Panc1 (cell line): ENCODE results near the gene STXBP4. TPM values are rescaled to one million over a fixed set of nuclear protein-coding genes. Genes with fewer than 3 reads are reported as not detected.

Experiments
- ATAC-seq: fragments of 200-7000 bp; cut with Tn5 transposase; 2 replicates; pipeline ENCODE4 v1.9.1; 2020; ENCODE audit warnings: mild to moderate bottlenecking, moderate library complexity
- BruUV-seq: library from RNA; stranded (reverse); fragments of 400-500 nt; replicated peaks from 2 replicates; lab custom pipeline; 2021; lab: Mats Ljungman, UMichigan
- CTCF ChIA-PET: fragments of 300-600 bp; sonication (Branson Sonifier 250); formaldehyde crosslinking; loops from one replicate; lab custom pipeline; 2022; ENCODE audit warnings: antibody characterized with exemption; lab: Charles Lee
- POLR2A ChIA-PET: fragments of 300-600 bp; sonication (Branson Sonifier 250); formaldehyde crosslinking; loops from one replicate; lab custom pipeline; 2022; ENCODE audit warnings: antibody characterized with exemption; lab: Charles Lee
- DNase-seq: peaks from one replicate; pipeline ENCODE4 v3.0.0-alpha.2; 2010; ENCODE audit warnings: low read depth, low spot score
- H3K27ac ChIP-seq: 2 replicates; pipeline ENCODE4 v1.5.1; 2011; ENCODE audit warnings: mild to moderate bottlenecking, low read length, inconsistent platforms
- H3K27me3 ChIP-seq: fragments of 200-500 bp; sonication (Bioruptor generic); 2 replicates; pipeline ENCODE4 v1.6.0; 2014; ENCODE audit warnings: low read length, inconsistent platforms; ENCODE audit not compliant: control insufficient read depth, insufficient read depth
- H3K36me3 ChIP-seq: fragments of 200-500 bp; sonication (Bioruptor generic); 2 replicates; pipeline ENCODE4 v1.5.1; 2014; ENCODE audit warnings: inconsistent platforms, mild to moderate bottlenecking, low read length, moderate library complexity; ENCODE audit not compliant: control insufficient read depth, insufficient read depth
- H3K4me1 ChIP-seq: 2 replicates; pipeline ENCODE4 v1.5.1; 2011; ENCODE audit warnings: inconsistent platforms, mild to moderate bottlenecking, low read length, moderate library complexity; ENCODE audit not compliant: control insufficient read depth, insufficient read depth
- H3K4me3 ChIP-seq, 2 experiments: 2 replicates each; pipeline ENCODE4 v1.5.1; 2011 to 2012; ENCODE audit warnings: low read depth in 2 of 2, low read length in 2 of 2, mild to moderate bottlenecking in 2 of 2, inconsistent platforms in 1 of 2, moderate library complexity in 1 of 2
- H3K9me3 ChIP-seq: fragments of 200-500 bp; sonication (Bioruptor generic); 2 replicates; pipeline ENCODE4 v1.5.1; 2014; ENCODE audit warnings: low read depth, mild to moderate bottlenecking, inconsistent platforms, low read length, moderate library complexity; ENCODE audit not compliant: control insufficient read depth, insufficient read depth
- CTCF ChIP-seq: fragments of 450-650 bp; IDR thresholded peaks from 2 replicates; pipeline ENCODE4 v1.5.1; 2017; ENCODE audit warnings: mild to moderate bottlenecking
- POLR2AphosphoS5 ChIP-seq: IDR thresholded peaks from 2 replicates; pipeline ENCODE4 v1.6.1; 2012; ENCODE audit warnings: mild to moderate bottlenecking, low read depth, low read length, moderate library complexity
- REST ChIP-seq, 2 experiments: IDR thresholded peaks; 2 replicates each; pipeline ENCODE4 v1.6.1; 2011 to 2012; ENCODE audit warnings: low read depth in 2 of 2, control low read depth in 1 of 2, low read length in 1 of 2, mild to moderate bottlenecking in 1 of 2, moderate library complexity in 1 of 2; ENCODE audit not compliant: insufficient read depth in 1 of 2
- SIN3A ChIP-seq: IDR thresholded peaks from 2 replicates; pipeline ENCODE4 v1.6.1; 2012; ENCODE audit warnings: low read depth, mild to moderate bottlenecking, low read length, moderate library complexity, borderline replicate concordance; ENCODE audit not compliant: insufficient read depth
- TCF7L2 ChIP-seq: IDR thresholded peaks from 2 replicates; pipeline ENCODE4 v1.6.1; 2011; ENCODE audit warnings: mild to moderate bottlenecking, low read depth, low read length, inconsistent platforms
- in situ Hi-C: cut with HindIII; loops from 2 replicates; pipeline ENCODE4 v1.10.0; 2016; ENCODE audit warnings: low sequenced_read_pairs, low pct_unique_long_range_greater_than_20kb
- intact Hi-C: fragments of 100-400 bp; cut with micrococcal nuclease; formaldehyde crosslinking; loops from one replicate; pipeline ENCODE4 v1.10.0; 2022; ENCODE audit not compliant: unreplicated experiment
- total RNA-seq: library from RNA; stranded (reverse); gene quantifications from one replicate; pipeline ENCODE4 v1.2.1, GENCODE V29; 2021; ENCODE audit not compliant: unreplicated experiment

Gene STXBP4
- total RNA-seq, 1 experiment from 2014 or later = 12.8 TPM

GRCh38 chr17:54976316-54976715 lies 7.8 kb downstream of the STXBP4 start:
- H3K4me3 ChIP-seq = no peak overlapping the region
- H3K36me3 ChIP-seq = no peaks in the 10 kb centered on the region
- ATAC-seq (no peak), DNase-seq (no peak)
- H3K27me3 ChIP-seq = no peaks in the 10 kb centered on the region
- peaks cover 22% of the 10 kb centered on the region for H3K9me3 ChIP-seq
- in situ Hi-C loops (no loop called here), intact Hi-C loops (no loop called here)
- BruUV-seq = no TSS peak
- no peak overlapping the region for H3K27ac ChIP-seq
- POLR2A ChIA-PET = no interaction called here
- no peak for TF ChIP-seq REST (IDR thresholded peaks at IDR 0.05; ENCODE audit: insufficient read depth in 1 of 2, low read depth in 2 of 2, low read length in 1 of 2)
- TF ChIP-seq TCF7L2 = no peak
- no peak for TF ChIP-seq CTCF
- no peak for TF ChIP-seq SIN3A
- TF ChIP-seq POLR2AphosphoS5 = no peak
- H3K4me1 ChIP-seq = peaks cover 8% of the 10 kb centered on the region; the same call in 1 of the 2 replicates
- CTCF ChIA-PET = no interaction called here

GRCh38 chr17:54977744-54978143 lies 9.2 kb downstream of the STXBP4 start:
- in situ Hi-C loops (no loop called here), intact Hi-C loops (no loop called here)
- Histone ChIP-seq H3K36me3 (no peaks in the 10 kb centered on the region), H3K9me3 (peaks cover 23% of the 10 kb centered on the region), H3K27ac (no peak overlapping the region), H3K4me3 (no peak overlapping the region), H3K27me3 (no peaks in the 10 kb centered on the region), H3K4me1 (peaks cover 5% of the 10 kb centered on the region; the same call in 1 of the 2 replicates)
- ChIA-PET POLR2A (no interaction called here), CTCF (no interaction called here)
- ATAC-seq = no peak
- BruUV-seq = no TSS peak
- no peak for TF ChIP-seq REST (IDR thresholded peaks at IDR 0.05; ENCODE audit: insufficient read depth in 1 of 2, low read depth in 2 of 2, low read length in 1 of 2)
- no peak for TF ChIP-seq POLR2AphosphoS5
- no peak for TF ChIP-seq SIN3A
- TF ChIP-seq TCF7L2 = no peak
- TF ChIP-seq CTCF = no peak
- DNase-seq = no peak
